SK-N-SH treated with all-trans-retinoic acid at 6 μM for 48 hours (cell line): ENCODE measurements around the gene SMNDC1.

Source experiments
- ATAC-seq: fragments of 200-7000 bp; cut with Tn5 transposase; 3 replicates; pipeline ENCODE4 v1.9.1; 2020; ENCODE audit warnings: mild to moderate bottlenecking, moderate library complexity
- ARNTL ChIP-seq: fragments of 450-650 bp; formaldehyde crosslinking; IDR thresholded peaks from 2 replicates; pipeline ENCODE4 v1.5.0; 2020; ENCODE audit warnings: low read depth, mild to moderate bottlenecking, moderate library complexity, borderline replicate concordance
- BACH2 ChIP-seq: fragments of 250-450 bp; sonication (Bioruptor Pico); IDR thresholded peaks from 2 replicates; pipeline ENCODE4 v1.9.0; 2021; ENCODE audit warnings: mild to moderate bottlenecking, borderline replicate concordance
- ESRRG ChIP-seq: fragments of 250-450 bp; sonication (Bioruptor Pico); IDR thresholded peaks from 2 replicates; pipeline ENCODE4 v1.6.1; 2021; ENCODE audit warnings: mild to moderate bottlenecking
- ISL1 ChIP-seq: fragments of 250-450 bp; sonication (Bioruptor Pico); IDR thresholded peaks from 2 replicates; pipeline ENCODE4 v2.1.2; 2022; ENCODE audit warnings: mild to moderate bottlenecking, moderate library complexity
- OSR1 ChIP-seq: fragments of 250-450 bp; sonication (Bioruptor Pico); IDR thresholded peaks from 2 replicates; pipeline ENCODE4 v1.8.0; 2022; ENCODE audit warnings: moderate library complexity, mild to moderate bottlenecking, inconsistent platforms
- PPARA ChIP-seq: fragments of 250-450 bp; sonication (Bioruptor Pico); IDR thresholded peaks from 2 replicates; pipeline ENCODE4 v1.5.0; 2020; ENCODE audit warnings: mild to moderate bottlenecking, borderline replicate concordance
- SNAI2 ChIP-seq: fragments of 250-450 bp; sonication (Bioruptor Pico); IDR thresholded peaks from 2 replicates; pipeline ENCODE4 v1.5.0; 2020; ENCODE audit warnings: mild to moderate bottlenecking, moderate library complexity
- TOX ChIP-seq: fragments of 250-450 bp; sonication (Bioruptor Pico); IDR thresholded peaks from 2 replicates; pipeline ENCODE4 v1.8.0; 2021; ENCODE audit warnings: mild to moderate bottlenecking, moderate library complexity, borderline replicate concordance
- ZC3H10 ChIP-seq: fragments of 250-450 bp; sonication (Bioruptor Pico); IDR thresholded peaks from 2 replicates; pipeline ENCODE4 v1.5.1; 2021; ENCODE audit warnings: mild to moderate bottlenecking, moderate library complexity
- ZFP3 ChIP-seq: fragments of 250-450 bp; sonication (Bioruptor Pico); IDR thresholded peaks from 2 replicates; pipeline ENCODE4 v1.5.0; 2020; ENCODE audit warnings: mild to moderate bottlenecking, moderate library complexity
- ZFP30 ChIP-seq: fragments of 450-650 bp; formaldehyde crosslinking; IDR thresholded peaks from 2 replicates; pipeline ENCODE4 v1.5.0; 2022; ENCODE audit warnings: mild to moderate bottlenecking, moderate library complexity
- ZNF565 ChIP-seq: fragments of 450-650 bp; formaldehyde crosslinking; conservative IDR thresholded peaks from 2 replicates; pipeline ENCODE4 v1.5.0; 2020; ENCODE audit warnings: low read depth, mild to moderate bottlenecking, moderate library complexity
- ZNF70 ChIP-seq: fragments of 450-650 bp; formaldehyde crosslinking; IDR thresholded peaks from 2 replicates; pipeline ENCODE4 v1.5.0; 2020; ENCODE audit warnings: mild to moderate bottlenecking, moderate library complexity
- ZNF8 ChIP-seq: fragments of 450-650 bp; formaldehyde crosslinking; IDR thresholded peaks from 2 replicates; pipeline ENCODE4 v1.5.0; 2020; ENCODE audit warnings: mild to moderate bottlenecking, moderate library complexity
- TF ChIP-seq, protein P1 (sequence below): fragments of 250-450 bp; sonication (Bioruptor Pico); IDR thresholded peaks from 2 replicates; pipeline ENCODE4 v1.8.0; 2021; ENCODE audit warnings: low read depth, mild to moderate bottlenecking, moderate library complexity, borderline replicate concordance
- TF ChIP-seq, protein P2 (sequence below): fragments of 250-450 bp; sonication (Bioruptor Pico); IDR thresholded peaks from 2 replicates; pipeline ENCODE4 v1.5.1; 2021; ENCODE audit warnings: mild to moderate bottlenecking, moderate library complexity
- TF ChIP-seq, protein P3 (sequence below): fragments of 250-450 bp; sonication (Bioruptor Pico); IDR thresholded peaks from 2 replicates; pipeline ENCODE4 v1.8.0; 2020; ENCODE audit warnings: mild to moderate bottlenecking, moderate library complexity, borderline replicate concordance
- TF ChIP-seq, protein P4 (sequence below): fragments of 250-450 bp; sonication (Bioruptor Pico); IDR thresholded peaks from 2 replicates; pipeline ENCODE4 v1.5.0; 2020; ENCODE audit warnings: mild to moderate bottlenecking, moderate library complexity

The SMNDC1 gene

DNA sequence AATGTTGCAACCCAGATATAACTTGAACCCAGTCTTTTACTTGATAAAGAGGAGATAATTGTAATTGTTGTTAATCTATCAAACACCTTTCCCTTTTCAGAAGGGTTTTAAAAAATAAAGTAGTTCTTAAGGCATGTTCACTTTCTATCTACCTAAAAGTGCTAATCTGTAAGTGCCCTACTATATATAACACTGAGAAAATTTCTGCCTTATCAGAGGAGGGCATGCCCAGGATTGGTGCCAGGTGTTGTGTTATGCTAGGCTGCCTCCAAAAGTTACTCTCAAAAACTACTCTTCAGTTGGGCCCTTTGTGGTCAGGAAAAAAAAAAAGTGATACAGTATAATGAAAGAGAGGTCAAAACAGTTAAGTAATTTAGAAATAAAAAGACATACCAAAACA, 36.3 kb downstream of the SMNDC1 start (continued):
- no peak for TF ChIP-seq ZC3H10 (CRISPR knock-in tag)
- TF ChIP-seq, protein P1, sequence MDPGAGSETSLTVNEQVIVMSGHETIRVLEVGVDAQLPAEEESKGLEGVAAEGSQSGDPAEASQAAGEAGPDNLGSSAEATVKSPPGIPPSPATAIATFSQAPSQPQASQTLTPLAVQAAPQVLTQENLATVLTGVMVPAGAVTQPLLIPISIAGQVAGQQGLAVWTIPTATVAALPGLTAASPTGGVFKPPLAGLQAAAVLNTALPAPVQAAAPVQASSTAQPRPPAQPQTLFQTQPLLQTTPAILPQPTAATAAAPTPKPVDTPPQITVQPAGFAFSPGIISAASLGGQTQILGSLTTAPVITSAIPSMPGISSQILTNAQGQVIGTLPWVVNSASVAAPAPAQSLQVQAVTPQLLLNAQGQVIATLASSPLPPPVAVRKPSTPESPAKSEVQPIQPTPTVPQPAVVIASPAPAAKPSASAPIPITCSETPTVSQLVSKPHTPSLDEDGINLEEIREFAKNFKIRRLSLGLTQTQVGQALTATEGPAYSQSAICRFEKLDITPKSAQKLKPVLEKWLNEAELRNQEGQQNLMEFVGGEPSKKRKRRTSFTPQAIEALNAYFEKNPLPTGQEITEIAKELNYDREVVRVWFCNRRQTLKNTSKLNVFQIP (CRISPR knock-in tag), result no peak

DNA sequence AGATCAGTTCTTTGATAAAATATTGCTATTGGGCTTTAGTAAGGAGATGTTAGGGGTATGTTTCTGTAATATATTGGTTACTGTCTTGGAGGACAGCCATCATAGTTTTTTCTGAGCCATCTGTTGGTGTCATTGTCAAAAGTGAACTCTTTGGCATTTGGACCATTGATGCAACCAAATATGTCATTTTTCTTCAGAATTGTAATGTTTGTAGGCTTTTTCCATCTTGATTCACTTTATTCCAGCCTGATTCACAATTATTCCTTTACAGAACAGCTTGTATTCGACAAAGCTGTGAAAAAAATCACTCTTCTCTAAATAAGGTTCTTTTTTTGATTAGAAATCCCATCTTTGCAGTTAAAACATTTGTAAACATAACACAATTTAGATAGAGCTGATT, 37.4 kb downstream of the SMNDC1 start:
- no peak for TF ChIP-seq ZC3H10 (CRISPR knock-in tag)
- TF ChIP-seq ZNF565 (CRISPR knock-in tag), result no peak
- no peak for TF ChIP-seq ARNTL
- no peak for TF ChIP-seq ESRRG (CRISPR knock-in tag)
- ATAC-seq, result no peak

DNA sequence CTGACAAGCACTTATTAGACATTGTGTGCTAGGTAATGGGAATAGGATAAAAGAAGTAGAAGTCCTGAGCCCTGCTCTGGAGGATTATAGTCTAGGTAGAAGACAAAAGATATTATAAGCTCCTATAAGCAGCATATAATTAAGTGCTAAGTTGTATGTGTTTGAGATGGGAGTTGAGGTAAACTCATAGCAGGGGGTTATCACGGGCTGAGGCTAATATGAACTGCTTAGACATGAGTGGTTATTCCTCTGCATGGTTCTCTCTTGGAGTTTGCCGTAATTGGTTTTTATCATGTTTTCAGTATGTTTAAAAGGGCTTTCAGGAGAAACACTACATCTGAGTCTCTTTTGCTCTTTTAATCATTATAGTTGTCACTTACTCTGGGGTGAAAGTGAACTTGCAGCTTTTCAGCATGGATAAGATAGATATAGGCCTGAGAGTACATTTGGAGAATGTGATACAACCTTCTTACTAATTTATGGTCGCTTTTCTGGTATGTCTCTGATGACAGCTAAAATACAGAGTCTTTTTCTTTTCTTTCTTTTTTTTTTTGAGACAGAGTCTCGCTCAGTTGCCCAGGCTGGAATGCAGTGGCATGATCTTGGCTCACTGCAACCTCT, 39.0 kb downstream of the SMNDC1 start:
- no peak for TF ChIP-seq ZFP3 (CRISPR knock-in tag)
- TF ChIP-seq ZNF565 (CRISPR knock-in tag), result no peak
- TF ChIP-seq ESRRG (CRISPR knock-in tag), result no peak
- TF ChIP-seq ZNF8 (CRISPR knock-in tag), result no peak
- TF ChIP-seq ZNF70 (CRISPR knock-in tag), result no peak
- TF ChIP-seq, protein P2, sequence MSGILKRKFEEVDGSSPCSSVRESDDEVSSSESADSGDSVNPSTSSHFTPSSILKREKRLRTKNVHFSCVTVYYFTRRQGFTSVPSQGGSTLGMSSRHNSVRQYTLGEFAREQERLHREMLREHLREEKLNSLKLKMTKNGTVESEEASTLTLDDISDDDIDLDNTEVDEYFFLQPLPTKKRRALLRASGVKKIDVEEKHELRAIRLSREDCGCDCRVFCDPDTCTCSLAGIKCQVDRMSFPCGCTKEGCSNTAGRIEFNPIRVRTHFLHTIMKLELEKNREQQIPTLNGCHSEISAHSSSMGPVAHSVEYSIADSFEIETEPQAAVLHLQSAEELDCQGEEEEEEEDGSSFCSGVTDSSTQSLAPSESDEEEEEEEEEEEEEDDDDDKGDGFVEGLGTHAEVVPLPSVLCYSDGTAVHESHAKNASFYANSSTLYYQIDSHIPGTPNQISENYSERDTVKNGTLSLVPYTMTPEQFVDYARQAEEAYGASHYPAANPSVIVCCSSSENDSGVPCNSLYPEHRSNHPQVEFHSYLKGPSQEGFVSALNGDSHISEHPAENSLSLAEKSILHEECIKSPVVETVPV, result no peak
- TF ChIP-seq, protein P3, sequence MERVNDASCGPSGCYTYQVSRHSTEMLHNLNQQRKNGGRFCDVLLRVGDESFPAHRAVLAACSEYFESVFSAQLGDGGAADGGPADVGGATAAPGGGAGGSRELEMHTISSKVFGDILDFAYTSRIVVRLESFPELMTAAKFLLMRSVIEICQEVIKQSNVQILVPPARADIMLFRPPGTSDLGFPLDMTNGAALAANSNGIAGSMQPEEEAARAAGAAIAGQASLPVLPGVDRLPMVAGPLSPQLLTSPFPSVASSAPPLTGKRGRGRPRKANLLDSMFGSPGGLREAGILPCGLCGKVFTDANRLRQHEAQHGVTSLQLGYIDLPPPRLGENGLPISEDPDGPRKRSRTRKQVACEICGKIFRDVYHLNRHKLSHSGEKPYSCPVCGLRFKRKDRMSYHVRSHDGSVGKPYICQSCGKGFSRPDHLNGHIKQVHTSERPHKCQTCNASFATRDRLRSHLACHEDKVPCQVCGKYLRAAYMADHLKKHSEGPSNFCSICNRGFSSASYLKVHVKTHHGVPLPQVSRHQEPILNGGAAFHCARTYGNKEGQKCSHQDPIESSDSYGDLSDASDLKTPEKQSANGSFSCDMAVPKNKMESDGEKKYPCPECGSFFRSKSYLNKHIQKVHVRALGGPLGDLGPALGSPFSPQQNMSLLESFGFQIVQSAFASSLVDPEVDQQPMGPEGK (CRISPR knock-in tag), result no peak
- TF ChIP-seq, all 23 proteins: peak for 0

DNA sequence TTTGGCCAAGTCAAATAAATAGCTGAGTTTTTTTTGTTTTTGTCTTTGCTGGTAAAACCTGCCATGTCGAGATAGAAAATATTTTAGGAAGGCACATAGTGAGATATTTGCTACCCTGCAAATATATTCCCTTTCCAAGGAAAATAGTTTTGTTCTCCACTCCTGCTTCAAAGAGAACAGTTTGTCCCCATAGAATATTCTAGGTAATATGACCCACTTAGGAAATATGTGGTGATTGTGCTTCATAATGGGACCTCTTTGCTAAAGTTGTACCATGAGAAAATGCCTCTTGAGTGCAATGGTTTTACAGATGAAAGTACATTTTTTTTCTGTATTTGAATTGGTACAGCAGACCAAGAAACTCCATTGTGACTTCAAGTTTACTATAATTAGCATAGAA, 41.6 kb downstream of the SMNDC1 start:
- no peak for ATAC-seq
- TF ChIP-seq TOX (CRISPR knock-in tag) (no peak), SNAI2 (CRISPR knock-in tag) (no peak), BACH2 (CRISPR knock-in tag) (no peak), ISL1 (CRISPR knock-in tag) (no peak), ARNTL (no peak), ZFP3 (CRISPR knock-in tag) (no peak), ESRRG (CRISPR knock-in tag) (no peak), PPARA (CRISPR knock-in tag) (no peak), ZNF565 (CRISPR knock-in tag) (no peak), ZFP30 (CRISPR knock-in tag) (no peak), OSR1 (CRISPR knock-in tag) (no peak)
- TF ChIP-seq, protein P1 (CRISPR knock-in tag), result no peak
- TF ChIP-seq, protein P2, result no peak
- TF ChIP-seq, protein P4, sequence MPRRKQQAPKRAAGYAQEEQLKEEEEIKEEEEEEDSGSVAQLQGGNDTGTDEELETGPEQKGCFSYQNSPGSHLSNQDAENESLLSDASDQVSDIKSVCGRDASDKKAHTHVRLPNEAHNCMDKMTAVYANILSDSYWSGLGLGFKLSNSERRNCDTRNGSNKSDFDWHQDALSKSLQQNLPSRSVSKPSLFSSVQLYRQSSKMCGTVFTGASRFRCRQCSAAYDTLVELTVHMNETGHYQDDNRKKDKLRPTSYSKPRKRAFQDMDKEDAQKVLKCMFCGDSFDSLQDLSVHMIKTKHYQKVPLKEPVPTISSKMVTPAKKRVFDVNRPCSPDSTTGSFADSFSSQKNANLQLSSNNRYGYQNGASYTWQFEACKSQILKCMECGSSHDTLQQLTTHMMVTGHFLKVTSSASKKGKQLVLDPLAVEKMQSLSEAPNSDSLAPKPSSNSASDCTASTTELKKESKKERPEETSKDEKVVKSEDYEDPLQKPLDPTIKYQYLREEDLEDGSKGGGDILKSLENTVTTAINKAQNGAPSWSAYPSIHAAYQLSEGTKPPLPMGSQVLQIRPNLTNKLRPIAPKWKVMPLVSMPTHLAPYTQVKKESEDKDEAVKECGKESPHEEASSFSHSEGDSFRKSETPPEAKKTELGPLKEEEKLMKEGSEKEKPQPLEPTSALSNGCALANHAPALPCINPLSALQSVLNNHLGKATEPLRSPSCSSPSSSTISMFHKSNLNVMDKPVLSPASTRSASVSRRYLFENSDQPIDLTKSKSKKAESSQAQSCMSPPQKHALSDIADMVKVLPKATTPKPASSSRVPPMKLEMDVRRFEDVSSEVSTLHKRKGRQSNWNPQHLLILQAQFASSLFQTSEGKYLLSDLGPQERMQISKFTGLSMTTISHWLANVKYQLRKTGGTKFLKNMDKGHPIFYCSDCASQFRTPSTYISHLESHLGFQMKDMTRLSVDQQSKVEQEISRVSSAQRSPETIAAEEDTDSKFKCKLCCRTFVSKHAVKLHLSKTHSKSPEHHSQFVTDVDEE (CRISPR knock-in tag), result no peak

More for the DNA sequence above, 39.0 kb downstream of the SMNDC1 start:
- ATAC-seq, result no peak
